Prostate gland (tissue), 2 donors: ENCODE results near the gene VPS37C.

Experiments
- CTCF ChIP-seq, 4 experiments: fragments of 200-600 bp in 2 of 4; fragments of 450-650 bp in 2 of 4; sonication (generic) in 2 of 4; IDR thresholded peaks; 1 replicate in 3 of 4; 2 replicates in 1 of 4; pipeline ENCODE4 v1.5.1; 2016 to 2019; ENCODE audit warnings: antibody characterized with exemption in 4 of 4, mild to moderate bottlenecking in 2 of 4, moderate library complexity in 2 of 4
- POLR2A ChIP-seq: fragments of 450-650 bp; IDR thresholded peaks from one replicate; pipeline ENCODE4 v1.6.1; 2016; ENCODE audit warnings: antibody characterized with exemption, mild to moderate bottlenecking
- POLR2AphosphoS5 ChIP-seq: sonication (generic); formaldehyde crosslinking; IDR thresholded peaks from one replicate; pipeline ENCODE4 v1.6.1; 2017; ENCODE audit warnings: antibody characterized with exemption

- TF ChIP-seq CTCF (IDR thresholded peaks at IDR 0.05), result no peak
- TF ChIP-seq POLR2A, result no peak
- TF ChIP-seq POLR2AphosphoS5, result no peak
These were observed 68.1 kb downstream of the VPS37C start for GRCh38 chr11:61092908-61093763.
